A673 (cell line): Measurements from ENCODE around the gene DCLK1.

Experiments used
- CTCF ChIP-seq: fragments of 300-800, 200-600 bp; sonication (generic); conservative IDR thresholded peaks from 2 replicates; pipeline ENCODE4 v1.5.1; 2017; ENCODE audit warnings: low read depth, mild to moderate bottlenecking, antibody characterized with exemption, low read length, moderate library complexity, mixed read lengths
- EZH2 ChIP-seq: fragments of 200-600 bp; sonication (generic); IDR thresholded peaks from 2 replicates; pipeline ENCODE4 v1.6.1; 2017; ENCODE audit warnings: borderline replicate concordance, low read depth, mild to moderate bottlenecking, mixed read lengths, antibody characterized with exemption, low read length; ENCODE audit not compliant: poor library complexity, severe bottlenecking

DNA sequence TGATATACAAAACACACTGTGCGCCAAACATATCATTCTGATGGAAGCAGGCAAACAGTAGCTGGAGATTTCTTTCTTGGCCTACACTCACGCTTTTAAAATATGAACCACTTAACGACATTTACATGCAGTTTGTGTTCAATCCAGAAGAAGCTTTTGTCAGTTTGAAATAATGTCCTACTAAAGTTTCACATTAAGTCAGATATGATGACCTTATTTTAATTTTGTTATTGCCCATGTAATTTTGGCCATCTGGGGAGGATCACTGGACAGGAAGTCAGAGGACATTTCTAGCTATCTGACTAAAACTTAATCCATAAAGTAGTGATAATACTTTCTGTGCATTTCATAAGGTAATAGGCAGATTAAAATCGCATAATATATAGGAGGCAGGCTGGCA, 98.1 kb downstream of the DCLK1 start:
- TF ChIP-seq CTCF = no peak
- no peak for TF ChIP-seq EZH2
